Activated CD8-positive, alpha-beta memory T cell treated with anti-CD3 and anti-CD28 coated beads for 48 hours (primary cell): ENCODE data around the gene RELA.
"Not testable (repeated sequence)": the region's sequence is repeated elsewhere in the genome, so short reads cannot be mapped to it uniquely, and the experiment has no call there.

Experiments used
- DNase-seq, 3 experiments: peaks; one replicate each; pipeline ENCODE4 v3.0.0-alpha.2; 2020; ENCODE audit warnings: low read depth in 2 of 3, low spot score in 2 of 3

The RELA gene

DNA sequence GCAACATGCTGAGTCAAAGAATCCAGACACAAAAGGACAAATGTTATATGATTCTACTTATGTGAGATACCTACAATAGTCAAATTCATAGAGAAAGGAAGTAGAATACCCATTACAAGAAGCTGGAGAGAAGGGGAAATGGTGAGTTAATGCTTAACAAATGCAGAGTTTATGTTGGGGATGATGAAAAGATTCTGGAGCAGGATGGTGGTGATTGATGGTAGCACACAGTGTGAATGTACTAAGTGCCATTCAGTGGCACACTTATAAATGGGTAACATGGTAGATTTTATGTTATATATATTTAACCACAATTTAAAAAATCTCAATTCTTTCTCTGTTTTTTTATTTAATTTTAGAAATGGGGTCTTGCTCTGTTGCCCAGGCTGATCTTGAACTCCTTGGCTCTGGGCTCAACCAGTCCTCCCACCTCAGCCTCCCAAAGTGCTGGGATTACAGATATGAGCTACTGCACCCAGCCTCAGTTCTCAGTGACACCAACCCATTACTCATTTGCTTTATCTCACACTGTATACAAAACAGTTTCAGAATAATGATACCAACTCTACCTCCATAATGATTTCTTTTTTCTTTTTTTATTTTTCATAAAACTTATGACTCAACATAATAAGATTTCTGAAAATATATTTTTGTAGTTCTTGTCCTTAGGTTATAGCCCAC lies 9.6 kb upstream of the RELA start:
- DNase-seq, result no peak

DNA sequence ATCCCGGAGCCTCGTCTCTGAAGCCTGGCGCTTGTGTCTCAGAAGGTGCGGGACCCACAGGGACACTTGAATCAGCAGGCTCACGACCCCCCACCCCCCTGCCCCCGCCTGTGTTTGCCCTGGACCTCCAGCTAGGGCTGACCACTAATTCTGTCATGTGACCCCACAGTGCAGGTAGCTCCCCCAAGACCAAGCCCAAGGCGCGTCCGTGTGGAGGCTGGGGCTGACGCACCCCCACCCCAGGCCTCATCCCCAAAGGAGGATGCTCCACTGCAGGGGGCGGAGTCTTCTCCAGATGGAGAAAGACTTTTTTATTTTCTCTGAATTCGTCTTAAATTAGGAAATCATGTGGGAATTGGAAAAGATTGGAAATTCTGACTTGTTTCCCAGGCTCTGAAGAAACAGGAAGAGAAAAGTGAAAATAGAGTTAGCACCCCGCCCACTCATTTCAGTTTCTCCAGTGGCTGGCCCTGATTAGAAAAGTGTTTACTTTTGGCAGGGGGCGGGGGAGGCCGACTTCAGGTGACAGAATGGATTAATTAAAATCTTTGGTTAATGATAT lies 1.0 kb upstream of the RELA start:
- DNase-seq, result no peak

DNA sequence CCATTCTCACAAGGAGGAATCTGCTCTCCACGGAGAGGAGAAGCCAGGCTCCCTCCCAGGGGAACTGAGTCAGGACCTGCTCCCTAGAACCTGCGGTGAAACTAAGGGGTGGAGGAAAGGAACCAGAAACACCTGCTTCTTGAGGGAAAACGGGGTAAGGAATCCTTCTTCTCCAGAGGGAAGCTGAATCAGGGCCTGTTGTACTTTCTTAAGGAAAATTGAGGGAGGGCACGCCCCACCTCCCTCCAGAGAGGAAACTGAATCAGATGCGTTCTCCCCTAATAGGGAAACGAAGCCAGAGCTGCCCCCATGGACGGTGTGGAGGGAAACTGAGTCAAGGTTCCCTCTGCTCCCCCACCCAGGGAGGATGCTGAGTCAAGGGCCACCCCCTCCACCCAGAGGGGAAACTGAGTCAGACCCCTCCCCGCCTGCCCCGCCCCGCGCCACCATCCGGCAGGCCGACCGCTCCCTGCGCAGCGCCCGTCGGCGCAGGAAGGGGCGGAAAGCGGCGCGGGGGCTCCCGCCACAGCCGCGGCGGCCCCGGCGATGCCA lies 393 bp downstream of the RELA start:
- DNase-seq, result no peak

GRCh38 chr11:65661599-65662246 lies 993 bp downstream of the RELA start:
- no peak for DNase-seq

GRCh38 chr11:65660908-65661307 lies 1.8 kb downstream of the RELA start:
- DNase-seq, result not testable (repeated sequence)

DNA sequence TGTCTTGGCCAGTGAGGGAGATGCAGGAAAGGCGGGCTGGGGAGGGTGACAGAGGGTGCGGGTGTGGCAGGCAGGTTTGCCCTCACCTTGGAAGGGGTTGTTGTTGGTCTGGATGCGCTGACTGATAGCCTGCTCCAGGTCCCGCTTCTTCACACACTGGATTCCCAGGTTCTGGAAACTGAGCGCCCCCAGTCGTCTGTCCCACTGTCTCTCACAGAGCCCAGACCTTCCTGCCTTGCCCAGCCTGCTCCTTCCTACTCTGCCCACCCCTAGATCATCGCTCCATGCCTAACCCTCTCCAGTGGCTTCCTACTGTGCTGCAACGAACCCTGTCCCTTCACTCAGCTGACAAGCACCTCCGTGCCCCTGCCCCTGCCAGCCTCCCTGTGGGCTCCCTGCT lies 2.7 kb downstream of the RELA start:
- no peak for DNase-seq

DNA sequence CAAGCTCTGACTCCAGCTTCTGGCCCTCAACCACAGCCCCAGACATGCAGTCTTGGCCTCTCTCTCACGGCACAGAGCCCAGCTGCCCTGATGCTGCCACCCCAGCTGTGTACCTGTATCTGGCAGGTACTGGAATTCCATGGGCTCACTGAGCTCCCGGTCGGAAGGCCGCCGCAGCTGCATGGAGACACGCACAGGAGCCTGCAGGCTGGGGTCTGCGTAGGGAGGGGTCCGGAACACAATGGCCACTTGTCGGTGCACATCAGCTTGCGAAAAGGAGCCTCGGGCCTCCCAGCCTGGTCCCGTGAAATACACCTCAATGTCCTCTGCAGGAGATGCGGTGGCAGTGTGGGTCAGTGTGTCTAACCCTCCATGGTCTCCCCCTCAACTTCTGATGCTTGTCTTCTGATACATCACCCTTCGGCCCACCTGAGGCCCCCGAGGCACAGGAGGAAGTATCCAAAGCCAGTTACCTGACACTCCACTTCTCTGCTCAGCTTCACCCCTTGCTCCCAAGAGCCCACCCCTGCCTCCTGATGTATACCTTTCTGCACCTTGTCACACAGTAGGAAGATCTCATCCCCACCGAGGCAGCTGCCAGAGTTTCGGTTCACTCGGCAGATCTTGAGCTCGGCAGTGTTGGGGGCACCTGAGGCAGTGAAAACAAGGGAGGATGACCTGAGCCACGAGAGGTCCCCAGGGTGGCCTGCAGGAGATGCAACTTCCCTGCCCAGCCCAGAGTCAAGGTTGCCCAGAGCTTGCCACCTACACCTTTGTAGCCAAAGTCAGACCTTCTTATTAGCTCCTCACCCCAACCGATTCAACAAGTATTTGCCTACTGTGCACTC lies 4.3 kb downstream of the RELA start:
- DNase-seq, result no peak

DNA sequence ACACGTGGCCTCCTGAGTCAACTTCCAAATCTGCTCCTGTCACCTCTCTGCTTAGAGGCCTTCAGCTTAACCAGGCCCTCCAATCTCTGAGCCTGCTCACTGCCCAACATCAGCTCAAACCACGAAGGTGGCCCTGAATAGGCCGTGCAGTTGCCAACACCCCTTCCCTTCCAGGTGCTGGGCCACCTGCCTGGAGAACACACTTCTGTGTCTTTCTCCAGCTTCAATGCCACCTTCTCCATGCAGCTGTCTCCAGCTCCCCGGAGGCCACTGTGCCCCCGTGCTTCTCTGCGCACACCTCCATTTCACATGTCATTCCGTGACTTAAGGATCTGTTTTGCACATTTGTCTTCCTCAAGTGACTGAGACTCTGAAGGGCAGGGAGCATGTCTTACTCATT lies 5.3 kb downstream of the RELA start:
- DNase-seq, result no peak

DNA sequence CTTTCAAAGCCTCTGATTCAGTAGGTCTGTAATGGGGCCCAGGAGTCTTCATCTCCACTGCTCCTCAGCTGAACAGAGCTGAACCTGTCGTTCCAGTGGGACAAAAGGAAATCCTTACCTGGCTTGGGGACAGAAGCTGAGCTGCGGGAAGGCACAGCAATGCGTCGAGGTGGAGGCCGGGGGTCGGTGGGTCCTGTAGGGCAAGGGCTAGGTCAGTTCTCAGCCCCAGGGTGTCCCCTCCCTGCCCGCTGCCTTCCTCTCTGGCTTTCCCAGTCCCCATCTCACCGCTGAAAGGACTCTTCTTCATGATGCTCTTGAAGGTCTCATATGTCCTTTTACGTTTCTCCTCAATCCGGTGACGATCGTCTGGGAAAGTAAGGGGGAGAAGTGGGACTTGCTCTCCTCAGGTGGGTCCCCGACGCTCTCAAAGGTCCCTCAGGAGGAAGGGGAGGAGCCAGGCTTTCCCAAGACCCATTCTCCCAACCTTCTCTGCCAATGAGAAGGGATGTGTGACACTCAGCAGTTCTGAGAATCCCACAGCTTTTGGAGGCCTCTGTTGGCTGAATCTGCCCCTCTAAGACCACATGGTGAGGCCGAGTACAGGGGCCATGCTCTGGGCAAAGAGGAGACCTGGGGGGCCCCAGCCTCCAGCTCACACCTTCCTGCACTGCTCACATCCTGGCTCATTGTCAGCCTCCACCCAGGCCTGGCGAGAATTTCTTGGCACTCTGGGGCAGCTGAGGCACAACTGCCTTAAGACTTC lies 7.0 kb downstream of the RELA start:
- DNase-seq, result no peak

GRCh38 chr11:65654375-65655349 lies 8.1 kb downstream of the RELA start:
- DNase-seq, result no peak

- no peak for DNase-seq
These were observed 9.2 kb downstream of the RELA start for GRCh38 chr11:65653229-65654225.

DNA sequence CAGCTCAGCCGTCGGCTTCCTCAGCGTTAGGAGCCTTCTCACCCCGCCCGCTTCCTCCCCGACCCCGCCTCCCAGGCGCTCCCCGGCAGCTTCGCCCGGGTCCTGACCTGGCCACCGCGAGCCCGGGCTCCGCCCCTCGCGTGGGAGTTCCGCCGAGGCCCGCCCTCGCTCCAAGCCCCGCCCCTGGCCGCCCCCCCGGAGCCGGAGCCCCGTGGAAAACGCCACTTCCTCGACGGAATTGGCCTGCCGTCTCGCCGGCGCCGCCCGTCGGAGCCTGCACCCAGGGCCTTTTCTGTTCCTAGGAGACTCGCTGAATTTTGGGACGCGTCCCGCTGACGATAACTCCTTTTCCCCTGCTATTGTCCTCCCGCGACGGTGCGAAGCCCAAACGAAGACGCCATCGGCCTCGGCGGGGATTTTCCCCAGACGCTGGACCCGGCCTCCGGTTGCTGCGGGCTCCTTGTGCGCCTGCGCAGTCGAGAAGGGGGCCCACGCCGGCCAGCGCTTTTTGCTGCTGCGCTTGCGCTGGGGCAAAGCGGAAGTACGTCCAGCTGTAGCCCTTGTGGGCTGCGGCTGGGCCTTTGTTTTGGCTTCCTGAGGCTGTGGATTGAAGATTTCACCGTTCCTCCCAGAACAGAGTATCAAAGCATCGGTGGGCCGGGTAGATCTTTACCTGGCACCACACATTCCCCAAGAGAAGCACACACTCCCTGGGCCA lies 10.0 kb downstream of the RELA start:
- DNase-seq, result peak; percentile 90 to 97 (median 96)

DNA sequence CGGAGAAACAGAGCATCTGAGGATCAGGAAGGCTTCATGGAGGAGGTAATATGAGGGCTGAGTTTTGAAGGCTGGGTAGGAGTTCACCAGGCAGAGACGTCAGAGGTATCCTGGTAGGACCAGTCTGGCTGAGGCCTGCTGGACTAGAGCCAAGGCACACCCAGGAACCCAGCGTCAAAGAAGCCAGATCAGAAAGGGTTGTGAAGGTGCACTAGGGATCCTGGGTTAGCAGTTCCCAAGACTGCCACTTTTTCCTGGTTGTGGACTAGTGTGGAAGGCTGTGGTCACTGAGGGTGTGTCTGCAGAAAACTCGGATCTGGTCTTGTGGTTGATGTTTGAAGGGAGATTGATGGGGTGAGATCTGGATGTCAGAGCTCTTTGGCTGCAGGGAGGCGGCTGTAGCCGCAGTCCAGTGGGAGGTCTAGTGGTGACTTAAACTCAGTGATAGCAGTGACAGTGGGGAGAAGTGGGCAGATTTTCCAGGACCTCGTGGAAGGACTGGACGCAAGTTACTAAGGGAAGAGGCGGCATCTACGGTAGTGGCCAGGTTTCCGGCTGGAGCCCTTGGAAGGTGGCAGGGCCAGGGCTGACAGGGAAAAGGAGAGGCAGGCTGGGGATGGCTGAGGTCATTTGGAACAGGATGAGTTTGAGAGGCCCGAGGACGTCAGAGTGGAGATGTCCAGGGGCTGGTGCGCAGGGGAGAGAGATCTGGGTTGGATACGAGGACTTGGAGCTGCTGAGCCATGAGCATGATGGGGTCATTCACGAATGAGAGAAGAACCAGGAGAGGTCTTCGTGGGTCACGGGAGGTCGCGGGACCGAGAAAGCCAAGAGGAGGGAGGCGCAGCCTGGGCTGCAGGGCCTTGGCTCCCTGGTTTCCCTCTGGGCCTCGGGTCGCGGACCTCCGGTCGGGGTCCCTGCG lies 10.9 kb downstream of the RELA start:
- DNase-seq, result no peak

- DNase-seq, result no peak
These were observed 11.5 kb downstream of the RELA start for GRCh38 chr11:65651339-65651588.

DNA sequence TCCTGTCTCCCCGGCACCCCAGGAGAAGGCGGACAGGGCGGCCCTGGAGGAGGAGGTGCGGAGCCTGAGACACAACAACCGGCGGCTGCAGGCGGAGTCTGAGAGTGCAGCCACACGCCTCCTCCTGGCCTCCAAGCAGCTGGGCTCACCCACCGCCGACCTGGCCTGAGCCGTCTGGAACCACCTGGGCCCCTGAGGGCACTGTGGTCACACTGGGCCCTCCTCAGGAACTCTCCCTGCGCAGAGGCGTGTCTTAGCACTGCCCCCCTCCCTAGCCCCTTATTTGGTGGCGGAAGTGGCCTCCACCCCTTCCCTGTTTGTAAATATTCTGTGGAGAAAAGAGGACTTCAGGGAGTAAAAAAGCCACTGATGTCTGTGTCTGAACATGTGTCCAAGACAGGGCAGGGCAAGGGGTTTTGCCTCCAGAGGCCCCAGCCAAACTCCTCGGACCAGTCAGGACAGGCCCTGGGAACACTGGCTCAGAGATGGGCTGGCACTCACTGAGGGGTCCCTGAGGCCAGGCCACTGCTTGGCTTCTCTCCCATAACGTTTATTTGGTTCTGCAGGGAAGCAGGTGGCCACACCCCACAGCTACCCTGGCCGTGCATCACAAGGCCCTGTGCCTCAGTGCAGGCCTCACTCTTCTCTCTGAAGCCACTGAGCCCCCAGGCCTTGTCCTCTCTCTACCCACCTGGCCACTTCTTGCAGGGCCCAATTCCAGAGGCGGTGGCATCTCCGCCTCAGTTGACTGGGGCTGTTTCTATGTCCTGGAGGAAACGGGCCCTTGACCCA lies 12.0 kb downstream of the RELA start:
- DNase-seq, result no peak
